Measurements from ENCODE around the gene RPS6KA4.

RPS6KA4 gene

GRCh38 chr11:64358536-64358906 is 441 bp upstream of the RPS6KA4 start:
- Histone ChIP-seq H3K4me3 (ENCODE audit: low read length) (peak overlapping the region; percentile 82), H3K9me3 (ENCODE audit: low read length) (no peaks in the 10 kb centered on the region)

GRCh38 chr11:64359712-64360445 is 917 bp downstream of the RPS6KA4 start:
- H3K4me1 ChIP-seq (ENCODE audit: insufficient read depth, low read length), result peaks cover 27% of the 10 kb centered on the region
- H3K36me3 ChIP-seq (ENCODE audit: insufficient read depth, low read length), result peaks cover 29% of the 10 kb centered on the region
- no peaks in the 10 kb centered on the region for H3K27me3 ChIP-seq (ENCODE audit: insufficient read depth, low read length)
- H3K4me3 ChIP-seq (ENCODE audit: low read length), result peak overlapping the region; percentile 82
- H2AFZ ChIP-seq (ENCODE audit: low read depth, low read length), result no peak overlapping the region
- no peaks in the 10 kb centered on the region for H3K9me3 ChIP-seq (ENCODE audit: low read length)

More at GRCh38 chr11:64358536-64358906, 441 bp upstream of the RPS6KA4 start:
- Histone ChIP-seq H3K27me3 (ENCODE audit: insufficient read depth, low read length) (no peaks in the 10 kb centered on the region), H3K4me1 (ENCODE audit: insufficient read depth, low read length) (peaks cover 29% of the 10 kb centered on the region), H2AFZ (ENCODE audit: low read depth, low read length) (peak overlapping the region; percentile 87), H3K36me3 (ENCODE audit: insufficient read depth, low read length) (peaks cover 22% of the 10 kb centered on the region)

GRCh38 chr11:64360448-64360921 is 1.5 kb downstream of the RPS6KA4 start:
- no peaks in the 10 kb centered on the region for H3K27me3 ChIP-seq (ENCODE audit: insufficient read depth, low read length)
- no peak overlapping the region for H3K4me3 ChIP-seq (ENCODE audit: low read length)

GRCh38 chr11:64361659-64362058 is 2.7 kb downstream of the RPS6KA4 start:
- no peaks in the 10 kb centered on the region for H3K9me3 ChIP-seq (ENCODE audit: low read length)
- peaks cover 42% of the 10 kb centered on the region for H3K36me3 ChIP-seq (ENCODE audit: insufficient read depth, low read length)
- peaks cover 22% of the 10 kb centered on the region for H3K4me1 ChIP-seq (ENCODE audit: insufficient read depth, low read length)
- no peaks in the 10 kb centered on the region for H3K27me3 ChIP-seq (ENCODE audit: insufficient read depth, low read length)
- no peak overlapping the region for H2AFZ ChIP-seq (ENCODE audit: low read depth, low read length)
- H3K4me3 ChIP-seq (ENCODE audit: low read length), result no peak overlapping the region

More at GRCh38 chr11:64360448-64360921, 1.5 kb downstream of the RPS6KA4 start:
- Histone ChIP-seq H2AFZ (ENCODE audit: low read depth, low read length) (no peak overlapping the region), H3K9me3 (ENCODE audit: low read length) (no peaks in the 10 kb centered on the region), H3K36me3 (ENCODE audit: insufficient read depth, low read length) (peaks cover 34% of the 10 kb centered on the region), H3K4me1 (ENCODE audit: insufficient read depth, low read length) (peaks cover 23% of the 10 kb centered on the region)

GRCh38 chr11:64362339-64362738 is 3.4 kb downstream of the RPS6KA4 start:
- Histone ChIP-seq H3K9me3 (ENCODE audit: low read length) (no peaks in the 10 kb centered on the region), H3K27me3 (ENCODE audit: insufficient read depth, low read length) (no peaks in the 10 kb centered on the region), H2AFZ (ENCODE audit: low read depth, low read length) (no peak overlapping the region), H3K4me1 (ENCODE audit: insufficient read depth, low read length) (peaks cover 22% of the 10 kb centered on the region), H3K4me3 (ENCODE audit: low read length) (no peak overlapping the region), H3K36me3 (ENCODE audit: insufficient read depth, low read length) (peaks cover 45% of the 10 kb centered on the region)

GRCh38 chr11:64364435-64364834 is 5.5 kb downstream of the RPS6KA4 start:
- no peaks in the 10 kb centered on the region for H3K27me3 ChIP-seq (ENCODE audit: insufficient read depth, low read length)
- H3K9me3 ChIP-seq (ENCODE audit: low read length), result peaks cover 3% of the 10 kb centered on the region
- H3K36me3 ChIP-seq (ENCODE audit: insufficient read depth, low read length), result peaks cover 62% of the 10 kb centered on the region
- no peak overlapping the region for H3K4me3 ChIP-seq (ENCODE audit: low read length)
- no peak overlapping the region for H2AFZ ChIP-seq (ENCODE audit: low read depth, low read length)
- peaks cover 5% of the 10 kb centered on the region for H3K4me1 ChIP-seq (ENCODE audit: insufficient read depth, low read length)

GRCh38 chr11:64364911-64365310 is 5.9 kb downstream of the RPS6KA4 start:
- Histone ChIP-seq H3K4me3 (ENCODE audit: low read length) (no peak overlapping the region), H3K4me1 (ENCODE audit: insufficient read depth, low read length) (peaks cover under 1% of the 10 kb centered on the region), H3K27me3 (ENCODE audit: insufficient read depth, low read length) (no peaks in the 10 kb centered on the region), H2AFZ (ENCODE audit: low read depth, low read length) (no peak overlapping the region), H3K36me3 (ENCODE audit: insufficient read depth, low read length) (peaks cover 66% of the 10 kb centered on the region), H3K9me3 (ENCODE audit: low read length) (peaks cover 3% of the 10 kb centered on the region)

- Histone ChIP-seq H3K4me1 (ENCODE audit: insufficient read depth, low read length) (no peaks in the 10 kb centered on the region), H3K36me3 (ENCODE audit: insufficient read depth, low read length) (peaks cover 66% of the 10 kb centered on the region), H3K27me3 (ENCODE audit: insufficient read depth, low read length) (no peaks in the 10 kb centered on the region), H3K4me3 (ENCODE audit: low read length) (no peak overlapping the region), H2AFZ (ENCODE audit: low read depth, low read length) (no peak overlapping the region), H3K9me3 (ENCODE audit: low read length) (peaks cover 7% of the 10 kb centered on the region)
These were observed 7.8 kb downstream of the RPS6KA4 start for GRCh38 chr11:64366751-64367150.

- Histone ChIP-seq H3K27me3 (ENCODE audit: insufficient read depth, low read length) (no peaks in the 10 kb centered on the region), H3K9me3 (ENCODE audit: low read length) (peaks cover 7% of the 10 kb centered on the region), H3K4me1 (ENCODE audit: insufficient read depth, low read length) (no peaks in the 10 kb centered on the region), H3K4me3 (ENCODE audit: low read length) (no peak overlapping the region), H2AFZ (ENCODE audit: low read depth, low read length) (no peak overlapping the region), H3K36me3 (ENCODE audit: insufficient read depth, low read length) (peaks cover 55% of the 10 kb centered on the region)
These were observed 9.1 kb downstream of the RPS6KA4 start for GRCh38 chr11:64367931-64368672.

GRCh38 chr11:64368673-64369074 is 9.7 kb downstream of the RPS6KA4 start:
- Histone ChIP-seq H3K4me1 (ENCODE audit: insufficient read depth, low read length) (no peaks in the 10 kb centered on the region), H3K27me3 (ENCODE audit: insufficient read depth, low read length) (no peaks in the 10 kb centered on the region), H2AFZ (ENCODE audit: low read depth, low read length) (no peak overlapping the region), H3K4me3 (ENCODE audit: low read length) (no peak overlapping the region), H3K9me3 (ENCODE audit: low read length) (peaks cover 7% of the 10 kb centered on the region), H3K36me3 (ENCODE audit: insufficient read depth, low read length) (peaks cover 52% of the 10 kb centered on the region)

GRCh38 chr11:64369440-64370421 is 10.8 kb downstream of the RPS6KA4 start:
- Histone ChIP-seq H3K27me3 (ENCODE audit: insufficient read depth, low read length) (no peaks in the 10 kb centered on the region), H3K4me3 (ENCODE audit: low read length) (no peak overlapping the region), H3K4me1 (ENCODE audit: insufficient read depth, low read length) (no peaks in the 10 kb centered on the region), H2AFZ (ENCODE audit: low read depth, low read length) (no peak overlapping the region), H3K36me3 (ENCODE audit: insufficient read depth, low read length) (peaks cover 46% of the 10 kb centered on the region), H3K9me3 (ENCODE audit: low read length) (peaks cover 7% of the 10 kb centered on the region)

- Histone ChIP-seq H2AFZ (ENCODE audit: low read depth, low read length) (no peak overlapping the region), H3K4me3 (ENCODE audit: low read length) (no peak overlapping the region), H3K4me1 (ENCODE audit: insufficient read depth, low read length) (no peaks in the 10 kb centered on the region), H3K9me3 (ENCODE audit: low read length) (peaks cover 7% of the 10 kb centered on the region), H3K27me3 (ENCODE audit: insufficient read depth, low read length) (no peaks in the 10 kb centered on the region), H3K36me3 (ENCODE audit: insufficient read depth, low read length) (peaks cover 37% of the 10 kb centered on the region)
These were observed 12.2 kb downstream of the RPS6KA4 start for GRCh38 chr11:64371201-64371600.

Data from neuron (in vitro differentiated cells).